Measurements from ENCODE around the gene RNF212. TPM values are rescaled to one million over a fixed set of nuclear protein-coding genes. Genes with fewer than 3 reads are reported as not detected.

Gene RNF212
- total RNA-seq, 1 donor from 2014 or later: 1.4 TPM

DNA sequence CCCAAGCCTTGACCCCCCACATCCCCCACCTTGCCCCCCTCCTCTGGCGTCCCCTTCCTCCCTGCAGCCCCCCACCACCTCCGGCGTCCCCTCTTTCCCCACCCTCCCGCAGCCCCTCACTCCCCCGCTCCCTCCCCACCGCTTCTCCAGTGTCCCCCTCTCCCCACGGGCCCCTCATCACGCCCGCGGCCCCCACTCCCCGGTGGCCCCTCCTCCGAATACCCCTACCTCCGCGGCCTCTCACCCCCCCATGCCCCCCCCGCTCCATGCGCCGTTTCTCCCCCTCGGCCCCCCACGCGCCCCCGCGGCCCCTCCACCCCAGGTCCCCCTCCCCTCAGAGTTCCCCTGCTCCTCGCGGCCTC lies 562 bp downstream of the RNF212 start:
- no peak for ATAC-seq

DNA sequence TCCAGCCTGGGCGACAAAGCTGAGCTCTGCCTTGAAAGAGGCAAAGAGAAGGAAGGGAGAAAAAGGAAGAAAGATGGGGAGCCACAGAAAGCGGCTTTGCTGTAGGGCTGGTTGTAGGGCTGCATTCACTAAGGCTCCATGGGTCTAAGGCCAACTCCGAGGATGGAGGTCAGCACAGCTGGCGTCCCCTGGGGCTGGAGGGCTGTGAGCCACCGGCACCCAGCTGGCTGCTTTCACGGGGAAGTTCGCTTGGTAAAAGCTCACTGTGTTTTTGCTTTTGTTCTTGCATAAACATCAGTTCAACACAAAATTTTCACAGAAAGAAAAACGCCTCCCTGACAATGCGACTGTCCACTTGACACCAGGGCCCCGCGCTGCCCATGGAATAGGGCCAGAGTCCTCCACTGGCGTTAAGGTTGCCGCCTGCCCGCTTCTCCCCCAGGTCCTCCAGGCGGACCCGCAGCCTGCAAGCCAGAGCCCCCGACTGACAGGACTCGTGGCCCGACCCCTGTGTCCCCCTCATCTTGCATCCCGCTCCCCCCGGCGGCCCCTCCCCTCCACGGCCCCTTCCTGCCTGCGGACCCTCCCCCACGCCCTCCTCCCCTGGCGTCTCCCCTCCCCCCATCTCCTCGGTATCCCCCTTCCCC lies 1.1 kb downstream of the RNF212 start:
- no peak for ATAC-seq

DNA sequence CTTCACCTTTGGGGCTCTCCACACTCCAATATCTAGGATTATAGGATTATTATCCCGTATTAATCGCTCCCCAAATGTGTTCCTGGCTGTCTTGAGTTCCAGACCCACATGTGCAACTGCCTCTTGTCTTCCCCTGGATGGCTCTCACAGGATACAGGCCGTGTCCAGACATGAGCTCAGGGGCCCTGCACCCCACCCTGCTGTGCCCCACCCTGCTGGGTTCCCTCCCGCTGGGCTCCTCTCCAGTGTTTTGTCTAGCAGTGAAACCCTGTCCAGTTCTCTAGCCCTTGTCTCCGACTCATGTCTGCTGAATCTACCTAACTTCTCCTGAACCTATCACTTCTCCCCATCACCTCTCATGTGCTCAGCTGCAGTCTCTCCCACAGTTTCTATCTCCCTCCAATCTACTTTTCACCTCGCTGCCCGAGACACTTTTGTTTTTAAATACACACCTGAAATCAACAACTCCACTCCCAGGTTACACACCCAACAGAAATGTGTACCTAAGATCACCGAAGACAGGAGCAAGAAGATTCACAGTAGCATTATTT lies 2.0 kb downstream of the RNF212 start:
- peak; percentile 51 for ATAC-seq

DNA sequence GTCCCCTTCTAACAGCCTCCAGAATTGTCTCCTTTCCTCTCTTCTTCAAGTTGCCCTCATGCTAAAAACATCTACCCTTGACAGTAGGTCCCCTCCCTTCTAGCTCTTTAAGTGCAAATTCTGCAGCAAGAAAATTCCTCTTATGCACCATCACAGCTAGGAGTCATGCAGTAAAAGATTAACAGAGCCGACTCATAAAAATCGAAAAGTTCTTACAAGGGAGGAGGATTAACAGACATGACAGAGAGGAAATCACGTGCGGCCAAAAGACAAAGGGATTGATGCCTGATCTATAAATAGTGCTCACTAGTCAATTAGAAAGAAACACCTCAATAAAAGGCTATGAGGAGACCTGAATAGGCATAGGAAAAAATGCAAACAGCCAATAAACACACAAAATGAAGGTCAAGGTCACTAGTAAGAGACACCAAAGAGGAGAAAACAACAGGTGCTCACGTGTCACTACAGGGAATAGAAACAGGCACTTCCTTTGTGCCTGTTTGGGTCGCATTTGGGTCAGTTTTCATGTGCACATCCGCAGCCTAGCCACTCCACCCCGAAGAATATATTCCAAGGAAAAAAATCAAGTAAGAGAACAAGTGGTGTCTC lies 3.4 kb downstream of the RNF212 start:
- ATAC-seq: no peak

DNA sequence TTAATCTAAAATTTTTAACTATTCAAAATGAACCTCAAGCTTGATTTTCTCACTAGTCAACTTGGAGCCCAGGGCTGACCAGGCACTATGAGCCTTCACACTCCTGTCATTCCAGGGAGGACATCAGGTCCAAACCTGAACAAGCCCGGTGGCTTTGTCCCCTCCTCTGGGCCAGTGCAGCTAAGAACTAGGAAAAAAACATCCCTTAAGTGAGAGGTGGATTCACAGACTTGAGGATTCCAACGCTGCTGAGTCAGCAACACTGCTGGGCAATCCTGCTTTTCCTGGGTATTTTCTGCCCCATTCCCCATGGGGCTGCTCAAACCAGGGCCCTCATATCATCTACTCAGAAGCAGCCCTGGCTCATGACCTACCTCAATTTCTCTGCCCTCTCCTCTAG lies 4.0 kb downstream of the RNF212 start:
- no peak for ATAC-seq

DNA sequence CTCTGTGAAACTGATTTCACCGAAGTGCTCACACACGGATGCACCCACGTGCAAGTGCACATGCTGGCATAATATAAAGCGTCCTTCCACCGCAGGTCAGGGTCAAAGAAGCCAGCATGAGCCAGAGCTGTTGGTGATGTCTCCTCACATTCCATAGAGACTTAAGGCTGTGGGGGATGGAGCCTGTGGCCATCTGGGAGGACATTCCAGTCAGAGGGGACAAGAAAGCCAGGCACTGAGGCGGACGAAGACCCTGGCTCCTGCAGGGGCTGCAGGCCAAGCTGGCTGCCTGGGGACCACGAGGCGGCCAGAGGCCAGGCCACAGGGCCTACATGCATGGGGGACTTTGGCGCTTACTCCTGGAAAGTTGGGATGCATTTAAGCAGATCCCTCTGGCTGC lies 7.7 kb downstream of the RNF212 start:
- ATAC-seq: no peak

DNA sequence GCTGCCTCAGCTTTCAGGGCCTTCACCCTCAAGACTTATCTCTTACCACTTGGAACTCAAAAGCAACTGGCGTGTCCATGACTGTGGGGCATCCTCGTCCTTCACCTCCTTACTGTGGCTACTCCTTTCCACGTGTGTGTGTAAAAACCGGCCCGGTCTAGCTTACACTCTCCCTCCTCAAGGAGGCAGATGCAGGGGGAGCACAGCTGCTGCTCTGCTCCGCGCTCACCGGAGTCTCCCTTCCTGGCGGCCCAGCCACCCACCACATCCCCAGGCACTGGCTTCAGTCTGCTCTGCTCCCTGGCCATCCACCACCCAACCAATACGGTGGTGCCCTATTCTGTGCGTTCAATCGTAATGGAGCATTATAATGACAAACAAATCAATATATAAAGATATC lies 8.3 kb downstream of the RNF212 start:
- no peak for ATAC-seq

DNA sequence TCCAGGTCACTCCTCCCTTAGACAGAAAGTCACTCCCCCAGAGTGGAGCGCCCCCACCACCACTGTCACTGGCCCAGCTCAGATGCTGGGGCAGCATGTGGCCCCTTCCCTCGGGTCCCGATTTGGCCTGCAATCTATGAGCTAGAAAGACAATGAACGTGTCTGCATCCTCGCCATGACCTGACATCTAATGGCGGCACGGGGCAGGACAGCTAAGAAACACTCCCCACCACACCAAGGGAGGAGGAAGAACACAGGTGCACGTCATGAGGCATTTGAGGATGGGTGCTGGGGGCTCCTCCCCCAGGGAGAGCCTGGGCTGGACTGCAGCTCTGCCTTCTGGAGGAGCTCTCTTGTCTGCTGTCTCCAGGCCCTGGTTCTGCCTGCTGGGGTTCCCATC lies 8.7 kb downstream of the RNF212 start:
- no peak for ATAC-seq

DNA sequence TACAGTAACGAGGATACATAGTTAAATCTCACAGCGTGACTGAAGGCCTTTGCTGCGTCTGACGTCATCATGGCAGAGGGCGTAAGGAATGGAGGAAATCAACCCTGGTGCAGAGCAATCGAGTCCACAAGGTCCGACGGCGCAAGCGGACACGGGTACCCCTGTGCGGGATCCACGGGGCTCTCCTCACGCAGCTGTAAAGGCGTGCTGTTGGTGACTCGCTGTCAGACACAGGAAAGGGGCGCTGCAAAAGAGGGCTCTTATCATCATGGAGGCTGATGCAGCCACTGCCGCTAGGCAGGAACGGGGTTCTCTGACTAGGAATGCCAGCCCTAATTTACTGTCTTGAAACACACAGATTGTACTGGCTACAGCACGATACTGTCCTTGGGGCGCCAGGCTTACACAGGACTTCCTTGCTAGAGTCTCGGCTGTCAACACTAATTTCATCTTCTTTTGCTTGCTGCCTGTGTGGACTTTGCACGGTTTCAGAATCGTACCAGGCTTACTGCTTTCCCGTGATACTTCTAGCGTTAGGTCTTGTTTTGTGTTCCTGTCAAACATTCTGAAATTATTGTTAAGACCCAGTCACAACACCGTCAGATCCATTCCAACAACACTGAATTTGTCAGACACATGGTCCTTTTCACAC lies 13.6 kb downstream of the RNF212 start:
- no peak for ATAC-seq

DNA sequence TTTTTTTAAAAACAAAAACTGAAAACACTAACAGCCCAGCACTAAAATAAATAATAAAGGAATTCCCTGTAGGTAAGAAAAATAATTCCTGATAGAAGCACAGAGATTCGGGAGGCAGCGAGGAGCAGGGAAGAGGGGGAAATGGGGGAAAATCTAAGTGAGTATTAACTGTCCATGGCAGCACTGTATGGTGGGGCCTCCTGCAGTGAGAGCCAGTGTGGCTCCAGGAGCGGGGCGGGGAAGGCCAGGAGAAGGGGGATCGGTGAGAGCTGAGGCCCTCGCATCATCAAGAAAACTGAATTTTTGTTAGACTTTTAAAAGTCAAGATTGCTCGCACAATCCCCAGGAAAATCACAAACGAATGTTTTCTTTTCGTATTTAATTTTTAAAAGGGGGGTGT lies 14.1 kb downstream of the RNF212 start:
- ATAC-seq: no peak

DNA sequence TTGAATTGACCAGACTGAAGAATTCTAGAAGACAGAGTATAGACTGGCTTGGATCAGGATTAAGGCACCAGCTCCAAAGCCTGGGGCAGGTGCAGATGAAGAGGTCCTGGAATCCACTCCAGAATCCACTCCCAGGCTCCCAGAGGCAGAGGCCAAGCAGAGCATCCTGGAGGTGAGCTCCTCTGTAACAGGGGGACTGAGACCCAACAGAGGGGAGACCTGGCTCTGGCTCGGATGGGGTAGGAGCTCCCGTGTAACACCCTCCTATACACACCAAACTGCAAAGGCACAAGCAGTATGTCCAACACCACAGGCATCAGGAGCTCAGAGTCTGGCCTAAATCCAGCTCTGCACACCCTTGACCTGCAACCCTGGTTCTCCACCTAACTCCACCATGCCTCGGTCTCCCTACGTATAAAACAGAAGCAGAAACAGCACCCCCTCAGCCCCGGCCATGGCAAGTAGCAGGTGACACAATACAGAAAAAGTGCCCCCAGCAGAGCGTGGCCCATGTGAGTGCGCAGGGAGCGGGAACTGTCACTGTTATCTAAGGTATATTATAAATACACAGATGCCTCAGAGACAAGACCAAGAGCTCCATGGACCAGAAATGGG lies 14.9 kb downstream of the RNF212 start:
- ATAC-seq: no peak

DNA sequence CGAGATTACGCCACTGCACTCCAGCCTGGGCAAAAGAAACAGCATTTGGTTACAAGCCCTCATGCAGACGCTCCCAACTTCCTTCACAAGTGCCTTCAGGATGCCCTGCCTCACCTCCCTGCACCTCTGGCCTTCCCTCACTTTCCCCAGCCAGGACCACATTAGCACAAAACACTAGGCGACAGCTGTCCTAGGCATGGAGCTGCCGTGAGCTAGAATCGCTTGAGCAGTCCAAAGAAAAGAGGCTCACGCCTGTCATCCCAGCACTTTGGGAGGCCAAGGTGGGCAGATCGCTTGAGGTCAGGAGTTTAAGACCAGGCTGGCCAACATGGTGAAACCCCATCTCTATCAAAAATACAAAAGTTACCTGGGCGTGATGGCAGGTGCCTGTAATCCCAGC lies 15.8 kb downstream of the RNF212 start:
- no peak for ATAC-seq

DNA sequence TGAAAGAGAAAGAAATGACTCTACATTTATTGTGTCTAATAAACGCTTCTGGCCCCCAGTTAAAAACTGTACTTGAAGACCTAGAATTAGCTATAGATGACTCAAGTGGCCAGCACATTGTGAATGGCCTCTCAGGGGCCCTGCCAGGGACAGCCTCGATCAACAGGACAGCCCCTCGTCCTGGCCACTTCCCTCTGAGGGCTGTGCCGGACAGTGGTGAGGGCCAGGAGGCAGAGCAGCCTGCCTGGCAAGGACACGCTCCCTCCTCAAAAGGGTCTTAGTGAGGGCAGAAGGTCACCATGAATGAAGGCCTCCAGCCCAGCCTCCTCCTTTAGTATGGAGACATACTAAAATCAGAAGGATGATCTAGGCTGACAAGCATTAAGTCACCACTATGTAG lies 16.5 kb downstream of the RNF212 start:
- no peak for ATAC-seq

DNA sequence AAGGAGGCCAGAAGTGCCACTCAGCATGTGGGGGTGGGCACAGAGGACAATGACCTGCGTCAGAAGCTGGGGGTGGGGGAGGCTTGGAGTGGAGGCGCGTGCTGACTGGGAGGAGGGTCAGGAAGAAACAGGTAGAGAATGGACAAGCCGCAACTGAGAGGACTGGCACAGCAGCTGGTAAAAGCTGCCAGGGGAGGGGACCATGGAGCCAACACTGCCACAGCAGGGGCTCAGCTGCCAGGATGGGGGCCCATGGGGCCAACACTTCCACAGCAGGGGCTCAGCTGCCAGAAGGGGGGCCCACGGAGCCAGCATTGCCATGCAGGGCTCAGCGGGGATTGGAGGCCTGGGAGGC lies 19.1 kb downstream of the RNF212 start:
- no peak for ATAC-seq

DNA sequence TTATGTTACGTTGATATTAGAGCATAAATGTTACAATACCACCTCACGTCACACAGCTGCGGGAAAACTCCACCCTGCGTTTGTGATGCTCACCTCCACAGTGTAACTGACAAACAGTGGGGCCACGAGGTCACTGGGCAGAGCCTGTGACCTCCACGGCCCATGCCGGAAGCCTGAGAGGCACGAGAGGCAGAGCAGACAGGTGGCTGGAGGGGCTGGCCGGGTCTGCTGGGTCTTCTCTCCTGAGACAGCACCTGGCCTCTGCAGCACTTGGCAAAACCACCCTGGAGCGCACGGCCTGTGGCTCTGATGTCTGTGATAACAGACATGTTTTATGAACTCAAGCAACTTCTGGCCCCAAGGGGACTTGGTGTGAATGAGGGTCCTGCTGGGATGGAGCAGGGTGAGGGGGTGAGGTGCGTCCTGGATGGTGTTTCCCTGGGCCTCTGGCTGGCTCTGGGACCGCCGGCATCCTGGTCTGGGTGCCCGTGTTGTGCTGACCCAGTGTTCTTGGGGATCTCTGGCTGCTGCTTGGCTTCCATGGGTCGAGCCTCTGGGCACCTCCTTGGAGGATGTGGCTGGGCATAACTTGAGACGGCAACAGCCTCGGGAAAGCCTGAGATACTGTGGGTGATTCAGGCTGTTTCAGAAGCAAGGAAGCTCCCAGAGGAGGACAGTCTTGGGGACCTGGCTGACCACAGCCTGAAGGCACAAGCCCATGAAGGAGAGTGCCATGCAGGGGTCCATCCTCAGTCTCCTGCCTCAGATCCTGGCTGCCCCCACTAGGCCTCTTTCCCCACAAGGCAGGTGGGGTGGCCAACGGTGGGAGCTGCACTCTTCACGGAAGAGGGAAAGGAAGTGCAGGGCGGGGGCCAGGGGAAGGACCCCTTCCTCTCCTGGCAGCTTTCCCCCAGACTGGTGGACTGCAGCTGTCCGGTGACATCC lies 19.7 kb downstream of the RNF212 start:
- ATAC-seq: no peak

DNA sequence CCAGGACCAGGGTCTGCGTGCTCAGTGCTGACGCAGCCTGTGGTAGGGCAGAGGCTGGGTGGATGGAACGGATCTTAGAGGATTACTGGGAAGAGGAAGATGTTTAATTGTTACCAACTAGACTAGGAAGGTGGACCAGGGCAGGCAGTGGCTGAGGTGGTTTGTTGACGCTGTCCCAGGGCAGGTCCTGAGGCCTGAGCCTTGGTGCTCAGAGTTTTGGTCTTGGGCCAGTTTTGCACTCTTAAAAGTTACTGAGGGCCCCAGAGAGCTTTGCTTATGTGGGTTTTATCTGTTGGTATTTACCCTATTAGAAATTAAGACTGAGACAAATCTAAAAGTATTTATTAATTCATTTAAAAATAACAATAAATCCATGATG lies 20.4 kb downstream of the RNF212 start:
- ATAC-seq: no peak

DNA sequence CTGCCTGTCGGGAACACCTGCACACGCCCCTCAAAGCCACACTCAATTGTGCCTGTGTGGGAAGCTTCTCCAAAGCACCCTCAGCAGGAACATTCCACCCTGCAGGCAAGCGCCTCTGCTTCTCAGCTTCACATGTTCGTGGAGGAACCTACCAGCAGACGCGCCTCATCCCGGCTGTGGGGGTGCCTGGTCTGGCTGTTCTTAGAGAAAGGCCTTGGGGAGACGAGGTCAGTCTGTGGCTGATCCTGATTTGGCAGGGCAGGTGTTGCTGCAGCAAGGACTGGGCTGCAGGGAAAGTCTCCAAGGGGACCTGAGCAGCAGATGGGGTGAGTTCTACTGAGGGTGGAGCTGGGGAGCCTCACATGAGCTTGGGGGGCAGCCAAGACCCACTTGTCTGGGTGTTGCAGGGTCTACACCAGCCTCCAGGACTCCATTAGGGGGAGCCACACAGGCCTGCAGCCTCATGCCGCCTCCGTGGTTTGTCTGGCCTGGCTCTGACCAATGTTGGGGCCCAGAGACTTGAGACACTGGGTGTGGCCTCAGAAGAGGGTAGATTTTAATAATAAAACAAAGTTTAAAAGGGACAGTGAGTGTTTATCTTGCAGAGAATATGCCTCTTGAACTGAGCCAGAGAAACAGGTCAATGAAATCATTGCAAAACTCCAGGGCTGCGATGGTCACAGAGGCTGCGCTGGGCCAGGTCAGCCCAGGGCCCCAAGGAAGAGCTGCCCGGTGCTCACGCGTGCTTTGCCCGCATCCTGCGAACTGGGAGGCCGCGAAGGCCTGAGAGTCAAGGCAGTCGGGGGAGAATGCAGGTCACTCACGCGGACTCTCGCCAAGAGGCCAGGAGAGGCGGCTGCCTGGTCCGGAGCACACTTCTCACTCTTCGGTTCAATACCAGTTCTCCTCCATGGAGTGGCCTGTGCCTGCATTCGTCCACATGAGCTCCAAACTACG lies 21.1 kb downstream of the RNF212 start:
- ATAC-seq: no peak

DNA sequence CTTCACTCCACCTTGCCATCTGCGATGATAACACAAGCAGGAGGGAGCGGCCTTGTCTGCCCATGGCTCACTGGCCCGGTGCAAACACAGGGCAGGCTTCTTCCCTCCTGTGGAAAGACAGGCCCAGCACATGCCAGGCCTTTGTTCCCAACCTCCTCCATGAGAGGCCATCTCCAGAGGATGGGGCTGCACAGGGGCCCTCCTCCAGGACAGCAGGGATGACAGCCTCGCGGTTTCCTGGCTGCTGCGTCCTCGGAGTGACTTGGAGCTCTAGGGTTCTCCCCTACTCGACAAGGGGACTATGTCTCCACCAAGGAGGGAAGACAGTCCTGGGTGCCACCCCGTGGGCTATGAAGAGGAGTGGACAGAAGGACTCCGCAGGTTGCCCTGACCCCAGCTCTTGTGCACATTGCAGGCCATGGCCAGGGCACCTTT lies 21.8 kb downstream of the RNF212 start:
- no peak for ATAC-seq

DNA sequence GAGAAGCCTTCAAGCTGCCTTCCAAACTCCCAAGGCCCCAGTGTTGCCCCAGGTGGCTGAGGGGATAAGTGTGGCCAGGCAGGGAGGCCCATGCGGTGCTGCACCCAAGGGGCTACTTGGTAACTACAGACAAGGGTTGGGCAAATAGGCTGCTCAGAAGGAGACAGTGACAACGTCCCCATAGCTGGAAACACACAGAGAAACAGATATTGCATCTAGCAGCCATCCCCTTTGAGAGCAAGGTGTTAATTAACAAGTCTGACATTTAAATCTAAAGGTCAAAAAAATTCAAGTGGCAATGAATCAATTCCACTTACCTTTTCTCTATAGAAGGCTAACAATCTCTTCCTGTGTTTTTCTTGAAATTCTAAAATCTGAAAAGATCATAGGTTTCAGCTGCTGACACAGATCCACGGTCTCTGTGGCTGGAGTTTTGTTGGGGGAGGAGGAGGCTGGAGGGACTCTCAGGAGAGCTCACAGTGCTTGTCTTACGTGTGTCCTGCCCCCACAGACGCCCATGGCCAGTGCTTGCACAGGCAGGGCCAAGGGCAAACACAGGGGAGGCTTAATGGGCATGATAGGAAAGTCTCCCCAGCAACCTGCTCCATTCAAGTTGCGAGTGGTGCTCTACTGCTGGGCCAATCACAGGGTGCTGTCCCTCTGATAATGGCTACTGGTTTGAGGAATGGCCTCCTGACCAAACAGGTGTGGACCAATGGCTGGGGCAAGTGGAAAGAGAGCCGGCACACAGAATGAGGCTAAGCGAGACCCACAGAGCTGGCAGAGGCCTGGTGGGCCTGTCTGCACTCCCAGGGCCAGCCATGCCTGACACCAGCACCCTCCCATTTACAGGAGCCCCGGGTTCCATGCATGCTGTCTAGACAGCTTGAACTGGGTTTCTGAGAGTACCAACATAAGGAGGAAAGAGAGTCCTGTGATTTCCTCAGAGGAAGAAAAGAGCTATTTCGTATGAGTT lies 22.6 kb downstream of the RNF212 start:
- ATAC-seq: no peak

DNA sequence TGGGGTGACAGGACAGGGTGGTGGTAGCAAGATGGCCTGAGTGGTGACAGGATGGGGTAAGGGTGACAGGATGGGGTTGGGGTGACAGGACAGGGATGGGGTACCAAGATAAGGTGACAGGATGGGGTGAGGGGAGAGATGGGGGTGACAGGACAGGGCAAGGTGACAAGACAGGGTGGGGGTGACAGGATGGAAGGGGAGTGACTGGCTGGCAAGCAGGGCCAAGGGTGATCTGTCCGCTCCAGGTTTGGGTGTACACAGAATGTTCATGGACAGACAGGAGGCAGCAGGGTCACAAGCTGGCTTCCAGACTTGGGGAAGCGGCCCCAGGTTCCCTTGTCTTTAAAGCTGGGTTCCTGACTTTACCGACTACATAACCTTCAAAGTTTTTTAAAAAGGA lies 23.3 kb downstream of the RNF212 start:
- no peak for ATAC-seq
